GM23338 (cell line): ENCODE results near the gene FABP1. TPM values are rescaled to one million over a fixed set of nuclear protein-coding genes. Genes with fewer than 3 reads are reported as not detected.

ENCODE experiments used
- ATAC-seq: fragments of 200-7000 bp; cut with Tn5 transposase; 3 replicates; pipeline ENCODE4 v1.9.1; 2020
- DNase-seq: peaks from one replicate; pipeline ENCODE4 v3.0.0-alpha.2; 2015; ENCODE audit warnings: low spot score
- H2AFZ ChIP-seq: fragments of 200-600 bp; sonication (generic); 2 replicates; pipeline ENCODE4 v1.8.0; 2016; ENCODE audit warnings: antibody characterized with exemption, mild to moderate bottlenecking, moderate library complexity
- H3F3A ChIP-seq: fragments of 200-600 bp; sonication (generic); replicated peaks from 2 replicates; pipeline ENCODE4 v1.8.0; 2017; ENCODE audit warnings: antibody characterized with exemption, mixed run types, low read depth
- H3K27ac ChIP-seq: fragments of 200-600 bp; sonication (generic); 2 replicates; pipeline ENCODE4 v1.6.1; 2016; ENCODE audit warnings: low read depth
- H3K27me3 ChIP-seq: fragments of 200-600 bp; sonication (generic); 2 replicates; pipeline ENCODE4 v1.8.0; 2016; ENCODE audit warnings: mild to moderate bottlenecking, mixed run types, moderate library complexity; ENCODE audit not compliant: insufficient read depth
- H3K36me3 ChIP-seq: fragments of 200-600 bp; sonication (generic); 2 replicates; pipeline ENCODE4 v1.8.0; 2016; ENCODE audit warnings: mild to moderate bottlenecking; ENCODE audit not compliant: insufficient read depth
- H3K4me1 ChIP-seq: fragments of 200-600 bp; sonication (generic); 2 replicates; pipeline ENCODE4 v1.8.0; 2016; ENCODE audit warnings: mild to moderate bottlenecking, moderate library complexity; ENCODE audit not compliant: insufficient read depth
- H3K4me2 ChIP-seq: fragments of 200-600 bp; sonication (generic); 2 replicates; pipeline ENCODE4 v1.7.1; 2017; ENCODE audit warnings: mixed run types
- H3K4me3 ChIP-seq: fragments of 200-600 bp; sonication (generic); 2 replicates; pipeline ENCODE4 v1.6.1; 2016; ENCODE audit warnings: mixed run types
- H3K79me2 ChIP-seq: fragments of 200-600 bp; sonication (generic); replicated peaks from 2 replicates; pipeline ENCODE4 v1.8.0; 2017; ENCODE audit warnings: mild to moderate bottlenecking; ENCODE audit not compliant: insufficient read depth
- H3K9me2 ChIP-seq: fragments of 200-600 bp; sonication (generic); 2 replicates; pipeline ENCODE4 v1.8.0; 2017; ENCODE audit not compliant: insufficient read depth
- H4K20me1 ChIP-seq: fragments of 200-600 bp; sonication (generic); replicated peaks from 2 replicates; pipeline ENCODE4 v1.8.0; 2017; ENCODE audit warnings: mild to moderate bottlenecking; ENCODE audit not compliant: insufficient read depth
- H3K27ac Mint-ChIP-seq: 2 replicates; pipeline ENCODE4 v1.8.0; 2020; ENCODE audit warnings: inconsistent platforms, mild to moderate bottlenecking, moderate library complexity, mixed read lengths
- H3K27me3 Mint-ChIP-seq: 3 replicates; pipeline ENCODE4 v1.8.0; 2022; ENCODE audit warnings: low read depth, mild to moderate bottlenecking, moderate library complexity, mixed read lengths, inconsistent platforms; ENCODE audit not compliant: insufficient read depth, poor library complexity
- H3K36me3 Mint-ChIP-seq: 3 replicates; pipeline ENCODE4 v1.8.0; 2021; ENCODE audit warnings: low read depth, mild to moderate bottlenecking, inconsistent platforms, moderate library complexity, mixed read lengths
- H3K4me1 Mint-ChIP-seq: 3 replicates; pipeline ENCODE4 v1.8.0; 2020; ENCODE audit warnings: mild to moderate bottlenecking, inconsistent platforms, mixed read lengths
- H3K4me3 Mint-ChIP-seq: 3 replicates; pipeline ENCODE4 v1.8.0; 2021; ENCODE audit warnings: moderate library complexity, mild to moderate bottlenecking, inconsistent platforms, mixed read lengths
- H3K9me3 Mint-ChIP-seq: 3 replicates; pipeline ENCODE4 v1.8.0; 2020; ENCODE audit warnings: moderate library complexity, mild to moderate bottlenecking, inconsistent platforms, mixed read lengths
- CTCF ChIP-seq, 2 experiments: fragments of 200-600 bp in 1 of 2; sonication (generic) in 1 of 2; conservative IDR thresholded peaks; 2 replicates each; pipeline versions ENCODE4 v1.5.1 to v1.6.1; 2016 to 2017; ENCODE audit warnings: antibody characterized with exemption in 2 of 2, low read depth in 2 of 2, mild to moderate bottlenecking in 2 of 2, moderate library complexity in 1 of 2
- ETS1 ChIP-seq: IDR thresholded peaks from 2 replicates; pipeline ENCODE4 v1.6.1; 2016; ENCODE audit warnings: antibody characterized with exemption
- EZH2phosphoT487 ChIP-seq: fragments of 200-600 bp; sonication (generic); IDR thresholded peaks from one replicate; pipeline ENCODE4 v1.8.1; 2018; ENCODE audit warnings: antibody characterized with exemption; ENCODE audit not compliant: unreplicated experiment
- JUNB ChIP-seq: IDR thresholded peaks from one replicate; pipeline ENCODE4 v1.6.1; 2016; ENCODE audit warnings: antibody characterized with exemption; ENCODE audit not compliant: unreplicated experiment
- POLR2AphosphoS5 ChIP-seq: IDR thresholded peaks from 2 replicates; pipeline ENCODE4 v1.6.1; 2016; ENCODE audit warnings: antibody characterized with exemption, low read depth
- ZNF114 ChIP-seq: fragments of 250-450 bp; sonication (Bioruptor Pico); IDR thresholded peaks from 2 replicates; pipeline ENCODE4 v1.5.0; 2020; ENCODE audit warnings: mild to moderate bottlenecking, moderate library complexity
- ZNF331 ChIP-seq: fragments of 250-450 bp; sonication (Bioruptor Pico); IDR thresholded peaks from 2 replicates; pipeline ENCODE4 v1.5.0; 2020; ENCODE audit warnings: low read depth, mild to moderate bottlenecking, moderate library complexity
- ZNF462 ChIP-seq: fragments of 250-450 bp; sonication (Bioruptor Pico); IDR thresholded peaks from 2 replicates; pipeline ENCODE4 v1.5.0; 2020; ENCODE audit warnings: mild to moderate bottlenecking, moderate library complexity
- polyA plus RNA-seq: library from polyadenylated mRNA; unstranded; fragments of >200 nt; fragmentation: Nextera tagmentation; extraction: Ambion mirVana; gene quantifications from 2 replicates; pipeline ENCODE4 v1.2.1, GENCODE V29; 2016
- total RNA-seq: library from RNA; depleted of rRNA; stranded (reverse); fragments of >200 nt; shearing (Covaris generic); gene quantifications from 2 replicates; pipeline ENCODE4 v1.2.3, GENCODE V29; 2014

FABP1 gene
- total and polyA plus RNA-seq, 2 experiments from 2014 or later = not detected

DNA sequence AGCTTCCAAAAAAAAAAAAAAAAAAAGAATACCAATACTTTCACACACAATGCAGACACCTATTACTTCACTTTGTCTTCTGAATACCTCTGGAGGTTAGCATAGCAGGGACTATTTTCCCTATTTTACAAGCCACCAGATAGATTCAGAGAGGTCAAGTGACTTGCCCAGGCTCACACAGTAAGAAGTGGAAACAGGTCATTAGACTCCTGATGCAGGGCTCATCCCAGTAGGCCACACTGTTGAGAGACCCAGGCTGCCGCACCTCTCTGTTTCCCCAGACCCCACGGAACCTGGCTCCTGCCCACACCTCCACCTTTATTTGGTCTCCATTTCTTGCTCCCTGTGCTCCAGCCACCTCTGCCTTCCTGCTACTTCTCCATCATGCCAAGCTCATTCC is 40.8 kb downstream of the FABP1 start (continued):
- TF ChIP-seq ZNF462 = no peak
- TF ChIP-seq CTCF (conservative IDR thresholded peaks at IDR 0.05; ENCODE audit: low read depth in 2 of 2) = no peak
- no peak for TF ChIP-seq POLR2AphosphoS5
- no peak for TF ChIP-seq ETS1
- no peak for TF ChIP-seq ZNF331

GRCh38 chr2:88086401-88086800 is 41.5 kb downstream of the FABP1 start:
- 0 out of 2 replicates have a peak, but pooled peaks cover 9% of the 10 kb centered on the region for H3K4me1 ChIP-seq
- no peak for DNase-seq
- no peak overlapping the region; the same call in 1 of the 2 replicates for H2AFZ ChIP-seq
- no peak overlapping the region for H3K27ac ChIP-seq
- no peak overlapping the region for H3K4me2 ChIP-seq
- peaks cover 14% of the 10 kb centered on the region for H3K4me1 Mint-ChIP-seq
- H3K36me3 Mint-ChIP-seq = no peaks in the 10 kb centered on the region
- H3K9me3 Mint-ChIP-seq = no peaks in the 10 kb centered on the region; the same call in 2 of the 3 replicates
- no peaks in the 10 kb centered on the region for H3K9me2 ChIP-seq
- ATAC-seq = no peak
- H3K27me3 ChIP-seq = no peaks in the 10 kb centered on the region
- no peak overlapping the region for H3K4me3 Mint-ChIP-seq
- no peak overlapping the region for H3K27ac Mint-ChIP-seq
- H3K27me3 Mint-ChIP-seq = no peaks in the 10 kb centered on the region
- H3K36me3 ChIP-seq = no peaks in the 10 kb centered on the region
- TF ChIP-seq JUNB (no peak), ZNF114 (CRISPR knock-in tag) (no peak), EZH2phosphoT487 (no peak)
- H4K20me1 ChIP-seq = no peaks in the 10 kb centered on the region
- no peaks in the 10 kb centered on the region for H3K79me2 ChIP-seq
- no peak overlapping the region for H3K4me3 ChIP-seq
- no peaks in the 10 kb centered on the region for H3F3A ChIP-seq
